ENCODE measurements around the gene ATE1.

Gene ATE1

DNA sequence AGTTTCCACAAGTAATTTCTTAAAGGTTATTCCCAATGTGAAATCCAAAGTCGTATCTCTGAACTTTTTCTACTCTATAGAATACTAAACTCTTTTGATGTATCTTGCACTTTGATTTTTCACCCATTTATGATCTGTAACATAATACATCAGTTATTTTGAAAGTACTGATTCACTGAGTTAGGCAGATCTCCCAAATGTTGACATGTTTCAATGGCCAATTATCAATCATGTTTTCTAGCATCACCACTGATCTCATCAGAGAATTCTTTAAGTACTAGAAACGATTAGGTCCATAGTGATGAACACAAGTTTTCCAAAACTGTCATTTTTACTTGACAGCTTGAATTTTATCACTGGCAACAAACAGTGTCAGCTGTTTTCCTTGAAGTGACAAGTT, 119.0 kb downstream of the ATE1 start:
- no peak for TF ChIP-seq SIN3A (IDR thresholded peaks at IDR 0.05; ENCODE audit: borderline replicate concordance, insufficient read depth, low read length)
- TF ChIP-seq POLR2AphosphoS5 (IDR thresholded peaks at IDR 0.05; ENCODE audit: low read depth, low read length) = no peak
- TF ChIP-seq, protein P1, sequence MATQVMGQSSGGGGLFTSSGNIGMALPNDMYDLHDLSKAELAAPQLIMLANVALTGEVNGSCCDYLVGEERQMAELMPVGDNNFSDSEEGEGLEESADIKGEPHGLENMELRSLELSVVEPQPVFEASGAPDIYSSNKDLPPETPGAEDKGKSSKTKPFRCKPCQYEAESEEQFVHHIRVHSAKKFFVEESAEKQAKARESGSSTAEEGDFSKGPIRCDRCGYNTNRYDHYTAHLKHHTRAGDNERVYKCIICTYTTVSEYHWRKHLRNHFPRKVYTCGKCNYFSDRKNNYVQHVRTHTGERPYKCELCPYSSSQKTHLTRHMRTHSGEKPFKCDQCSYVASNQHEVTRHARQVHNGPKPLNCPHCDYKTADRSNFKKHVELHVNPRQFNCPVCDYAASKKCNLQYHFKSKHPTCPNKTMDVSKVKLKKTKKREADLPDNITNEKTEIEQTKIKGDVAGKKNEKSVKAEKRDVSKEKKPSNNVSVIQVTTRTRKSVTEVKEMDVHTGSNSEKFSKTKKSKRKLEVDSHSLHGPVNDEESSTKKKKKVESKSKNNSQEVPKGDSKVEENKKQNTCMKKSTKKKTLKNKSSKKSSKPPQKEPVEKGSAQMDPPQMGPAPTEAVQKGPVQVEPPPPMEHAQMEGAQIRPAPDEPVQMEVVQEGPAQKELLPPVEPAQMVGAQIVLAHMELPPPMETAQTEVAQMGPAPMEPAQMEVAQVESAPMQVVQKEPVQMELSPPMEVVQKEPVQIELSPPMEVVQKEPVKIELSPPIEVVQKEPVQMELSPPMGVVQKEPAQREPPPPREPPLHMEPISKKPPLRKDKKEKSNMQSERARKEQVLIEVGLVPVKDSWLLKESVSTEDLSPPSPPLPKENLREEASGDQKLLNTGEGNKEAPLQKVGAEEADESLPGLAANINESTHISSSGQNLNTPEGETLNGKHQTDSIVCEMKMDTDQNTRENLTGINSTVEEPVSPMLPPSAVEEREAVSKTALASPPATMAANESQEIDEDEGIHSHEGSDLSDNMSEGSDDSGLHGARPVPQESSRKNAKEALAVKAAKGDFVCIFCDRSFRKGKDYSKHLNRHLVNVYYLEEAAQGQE (IDR thresholded peaks at IDR 0.05; ENCODE audit: insufficient read depth in 1 of 2, low read depth in 2 of 2, low read length in 2 of 2) = no peak
- no peak for TF ChIP-seq FOXP2 (optimal IDR thresholded peaks at IDR 0.05; ENCODE audit: borderline replicate concordance, extremely low read depth, extremely low read length, insufficient read depth)
- no peak for TF ChIP-seq TAF1 (IDR thresholded peaks at IDR 0.05; ENCODE audit: borderline replicate concordance, insufficient read depth, low read length)

DNA sequence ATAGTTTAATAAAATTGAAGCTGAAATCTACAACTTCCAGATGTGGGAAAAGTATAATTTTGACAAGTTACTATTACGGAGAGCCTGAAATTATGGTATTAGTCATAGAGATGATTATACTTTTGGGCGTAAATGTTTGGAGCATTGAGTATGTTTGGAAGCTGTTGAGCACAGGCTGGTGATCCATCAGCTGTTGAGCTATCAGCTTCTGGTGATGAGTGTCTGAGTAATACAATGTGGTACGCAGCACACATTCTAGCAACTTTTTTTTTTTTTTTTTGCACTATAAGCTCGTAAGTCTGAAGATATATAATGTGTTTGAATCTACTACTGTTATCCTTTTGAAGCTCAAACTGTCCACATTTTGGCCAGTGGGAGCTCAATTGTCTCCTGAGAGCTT, 123.4 kb downstream of the ATE1 start:
- TF ChIP-seq POLR2AphosphoS5 (IDR thresholded peaks at IDR 0.05; ENCODE audit: low read depth, low read length) (no peak), FOXP2 (optimal IDR thresholded peaks at IDR 0.05; ENCODE audit: borderline replicate concordance, extremely low read depth, extremely low read length, insufficient read depth) (no peak), TAF1 (IDR thresholded peaks at IDR 0.05; ENCODE audit: borderline replicate concordance, insufficient read depth, low read length) (no peak), SIN3A (IDR thresholded peaks at IDR 0.05; ENCODE audit: borderline replicate concordance, insufficient read depth, low read length) (no peak)
- TF ChIP-seq, protein P1 (IDR thresholded peaks at IDR 0.05; ENCODE audit: insufficient read depth in 1 of 2, low read depth in 2 of 2, low read length in 2 of 2) = no peak

DNA sequence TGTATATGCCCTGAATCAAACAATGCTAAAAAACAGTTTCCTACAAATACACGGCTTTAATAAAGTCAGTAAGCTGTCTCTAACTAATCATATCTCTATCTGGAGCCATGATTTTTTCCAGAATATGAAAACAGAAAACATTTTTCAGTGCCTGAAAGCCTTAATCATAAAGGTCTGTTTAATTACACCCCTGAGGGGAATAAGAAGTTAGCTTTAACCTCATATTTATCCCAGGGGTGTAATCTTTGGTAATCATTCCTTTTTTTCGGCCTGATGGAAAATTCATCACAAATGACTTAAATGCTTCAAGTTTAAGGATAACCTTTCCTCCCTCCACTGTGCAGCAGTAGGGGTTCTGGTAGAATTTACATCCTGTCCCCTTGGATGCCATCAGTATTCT, 124.2 kb downstream of the ATE1 start:
- TF ChIP-seq, protein P1 (IDR thresholded peaks at IDR 0.05; ENCODE audit: insufficient read depth in 1 of 2, low read depth in 2 of 2, low read length in 2 of 2) = no peak
- TF ChIP-seq SIN3A (IDR thresholded peaks at IDR 0.05; ENCODE audit: borderline replicate concordance, insufficient read depth, low read length) (no peak), TAF1 (IDR thresholded peaks at IDR 0.05; ENCODE audit: borderline replicate concordance, insufficient read depth, low read length) (no peak), FOXP2 (optimal IDR thresholded peaks at IDR 0.05; ENCODE audit: borderline replicate concordance, extremely low read depth, extremely low read length, insufficient read depth) (no peak), POLR2AphosphoS5 (IDR thresholded peaks at IDR 0.05; ENCODE audit: low read depth, low read length) (no peak)

DNA sequence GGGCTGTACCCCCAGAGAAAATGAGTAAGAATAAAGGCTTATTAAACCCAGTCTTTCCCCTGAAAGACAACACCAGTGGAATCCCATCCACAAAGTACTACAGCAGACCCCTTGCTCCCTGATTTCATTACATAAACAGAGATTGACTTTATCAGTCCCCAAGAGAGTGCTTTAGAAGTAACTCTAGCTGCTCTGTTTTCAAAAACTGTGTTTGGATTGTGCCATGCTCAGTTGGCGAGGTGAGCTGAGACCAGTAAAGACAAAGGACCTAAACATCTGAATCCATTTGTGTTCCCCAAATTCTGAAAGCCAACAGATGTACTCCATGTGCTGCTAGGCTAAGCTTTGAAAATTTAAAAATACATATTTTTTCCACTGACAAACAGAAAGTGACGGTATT, 127.0 kb downstream of the ATE1 start:
- TF ChIP-seq TAF1 (IDR thresholded peaks at IDR 0.05; ENCODE audit: borderline replicate concordance, insufficient read depth, low read length) (no peak), SIN3A (IDR thresholded peaks at IDR 0.05; ENCODE audit: borderline replicate concordance, insufficient read depth, low read length) (no peak), POLR2AphosphoS5 (IDR thresholded peaks at IDR 0.05; ENCODE audit: low read depth, low read length) (no peak), FOXP2 (optimal IDR thresholded peaks at IDR 0.05; ENCODE audit: borderline replicate concordance, extremely low read depth, extremely low read length, insufficient read depth) (no peak)
- TF ChIP-seq, protein P1 (IDR thresholded peaks at IDR 0.05; ENCODE audit: insufficient read depth in 1 of 2, low read depth in 2 of 2, low read length in 2 of 2) = no peak

DNA sequence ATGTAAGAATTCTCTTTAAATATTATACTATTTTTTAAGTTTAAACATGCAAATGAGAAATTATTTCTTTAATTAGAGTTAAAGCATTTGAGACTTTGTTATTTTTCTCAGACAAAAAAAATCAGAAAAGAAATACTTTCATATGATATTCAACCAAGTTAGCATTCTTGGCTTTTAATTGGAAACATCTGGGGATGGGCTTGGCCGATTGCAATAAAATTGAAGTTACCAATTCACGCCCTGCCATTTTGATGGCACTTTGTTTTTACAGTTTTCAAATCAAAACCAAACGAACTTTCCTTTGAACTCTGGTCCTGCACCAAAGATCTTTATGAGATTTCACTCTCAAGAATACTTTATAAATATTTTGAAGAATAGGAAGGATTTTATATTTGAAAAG, 127.7 kb downstream of the ATE1 start:
- TF ChIP-seq SIN3A (IDR thresholded peaks at IDR 0.05; ENCODE audit: borderline replicate concordance, insufficient read depth, low read length) = no peak
- no peak for TF ChIP-seq POLR2AphosphoS5 (IDR thresholded peaks at IDR 0.05; ENCODE audit: low read depth, low read length)
- TF ChIP-seq FOXP2 (optimal IDR thresholded peaks at IDR 0.05; ENCODE audit: borderline replicate concordance, extremely low read depth, extremely low read length, insufficient read depth) = no peak
- TF ChIP-seq, protein P1 (IDR thresholded peaks at IDR 0.05; ENCODE audit: insufficient read depth in 1 of 2, low read depth in 2 of 2, low read length in 2 of 2) = no peak
- TF ChIP-seq TAF1 (IDR thresholded peaks at IDR 0.05; ENCODE audit: borderline replicate concordance, insufficient read depth, low read length) = no peak
